Measurements from ENCODE around the gene NABP1.

DNA sequence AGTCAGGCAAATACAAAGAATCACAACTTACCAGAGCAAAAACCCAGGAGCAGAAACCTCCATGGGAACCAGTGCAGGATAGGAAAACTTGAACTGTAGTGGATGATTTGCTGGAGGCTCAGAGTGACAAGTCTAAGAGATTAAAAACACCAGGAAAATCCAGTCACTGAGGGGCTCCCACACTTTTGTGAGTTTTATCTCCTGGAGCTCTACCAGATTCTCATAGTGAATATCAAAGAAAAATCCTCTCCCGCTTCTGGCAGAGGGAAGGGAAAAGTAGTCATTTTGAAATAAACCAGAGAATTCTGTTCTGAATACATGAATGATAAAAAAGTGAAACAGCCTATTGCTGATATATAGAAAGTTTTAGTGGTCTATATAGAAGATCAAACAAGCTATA is 23.1 kb downstream of the NABP1 start:
- TF ChIP-seq TAF1 (conservative IDR thresholded peaks at IDR 0.05) (no peak), SP1 (IDR thresholded peaks at IDR 0.05) (no peak)
